HepG2 (cell line): ENCODE results near the gene NSD2. TPM values are rescaled to one million over a fixed set of nuclear protein-coding genes. Genes with fewer than 3 reads are reported as not detected.

Experiments used
- CBFB ChIP-seq: sonication (generic); formaldehyde crosslinking; IDR thresholded peaks from 2 replicates; pipeline ENCODE4 v1.4.0; 2020; ENCODE audit warnings: missing genetic modification reagents
- MYC ChIP-seq: sonication (generic); formaldehyde crosslinking; IDR thresholded peaks from 2 replicates; pipeline ENCODE4 v1.9.0; 2021; ENCODE audit warnings: missing genetic modification reagents, borderline replicate concordance
- NBN ChIP-seq: fragments of 450-650 bp; conservative IDR thresholded peaks from 2 replicates; pipeline ENCODE4 v1.6.1; 2017
- NKX3-1 ChIP-seq: sonication (generic); formaldehyde crosslinking; IDR thresholded peaks from 2 replicates; pipeline ENCODE4 v1.5.0; 2020; ENCODE audit warnings: missing genetic modification reagents
- TBL1XR1 ChIP-seq: fragments of 150-350 bp; IDR thresholded peaks from 2 replicates; pipeline ENCODE4 v1.6.1; 2014; ENCODE audit warnings: borderline replicate concordance, low read length; ENCODE audit not compliant: partially characterized antibody
- U2AF2 ChIP-seq: fragments of 200-400 bp; formaldehyde crosslinking; IDR thresholded peaks from 2 replicates; pipeline ENCODE4 v1.6.1; 2017; ENCODE audit warnings: low read depth, mild to moderate bottlenecking, low read length
- ZFP36L1 ChIP-seq: sonication (generic); formaldehyde crosslinking; IDR thresholded peaks from 2 replicates; pipeline ENCODE4 v1.8.0; 2022; ENCODE audit warnings: mild to moderate bottlenecking, missing genetic modification reagents, moderate library complexity
- ZNF557 ChIP-seq: sonication (generic); formaldehyde crosslinking; IDR thresholded peaks from 2 replicates; pipeline ENCODE4 v1.4.0; 2020; ENCODE audit warnings: missing genetic modification reagents
- ZSCAN30 ChIP-seq: sonication (generic); formaldehyde crosslinking; IDR thresholded peaks from 2 replicates; pipeline ENCODE4 v1.5.0; 2020; ENCODE audit warnings: mild to moderate bottlenecking, missing genetic modification reagents
- polyA plus RNA-seq, 8 experiments: library from polyadenylated mRNA; depleted of rRNA in 3 of 8; stranded (reverse) in 7 of 8; unstranded in 1 of 8; fragments of >200 nt; fragmentation: Illumina TruSeq in 4 of 8; extraction: Trizol in 4 of 8; gene quantifications; 2 replicates each; pipeline versions ENCODE4 v1.2.1 to v1.2.3, GENCODE V29; 2011 to 2016; ENCODE audit warnings: low read depth in 4 of 8, missing spikeins in 1 of 8, mixed read lengths in 1 of 8; ENCODE audit not compliant: insufficient read depth in 1 of 8
- total RNA-seq, 5 experiments: library from RNA; depleted of rRNA; stranded (reverse); fragments of >200 nt; fragmentation: Illumina TruSeq; extraction: Trizol; gene quantifications; 2 replicates each; pipeline ENCODE4 v1.2.3, GENCODE V29; 2016; ENCODE audit warnings: low read depth in 1 of 5
- TF ChIP-seq, protein P1 (sequence below): sonication (generic); formaldehyde crosslinking; conservative IDR thresholded peaks from 2 replicates; pipeline ENCODE4 v1.4.0; 2020; ENCODE audit warnings: missing genetic modification reagents
- TF ChIP-seq, protein P2 (sequence below): sonication (generic); formaldehyde crosslinking; IDR thresholded peaks from 2 replicates; pipeline ENCODE4 v1.9.0; 2021; ENCODE audit warnings: mild to moderate bottlenecking, missing genetic modification reagents
- TF ChIP-seq, protein P3 (sequence below): sonication (generic); formaldehyde crosslinking; IDR thresholded peaks from 2 replicates; pipeline ENCODE4 v1.8.1; 2023; ENCODE audit warnings: mild to moderate bottlenecking, missing genetic modification reagents, borderline replicate concordance
- TF ChIP-seq, protein P4 (sequence below): sonication (generic); formaldehyde crosslinking; IDR thresholded peaks from 2 replicates; pipeline ENCODE4 v1.4.0; 2020; ENCODE audit warnings: missing genetic modification reagents, borderline replicate concordance

NSD2 gene
- total and polyA plus RNA-seq, 2 of the 13 experiments (the other 11 are each of a cell fraction or from before 2014, with no cell fraction given) = 22.0 to 65.9 TPM

DNA sequence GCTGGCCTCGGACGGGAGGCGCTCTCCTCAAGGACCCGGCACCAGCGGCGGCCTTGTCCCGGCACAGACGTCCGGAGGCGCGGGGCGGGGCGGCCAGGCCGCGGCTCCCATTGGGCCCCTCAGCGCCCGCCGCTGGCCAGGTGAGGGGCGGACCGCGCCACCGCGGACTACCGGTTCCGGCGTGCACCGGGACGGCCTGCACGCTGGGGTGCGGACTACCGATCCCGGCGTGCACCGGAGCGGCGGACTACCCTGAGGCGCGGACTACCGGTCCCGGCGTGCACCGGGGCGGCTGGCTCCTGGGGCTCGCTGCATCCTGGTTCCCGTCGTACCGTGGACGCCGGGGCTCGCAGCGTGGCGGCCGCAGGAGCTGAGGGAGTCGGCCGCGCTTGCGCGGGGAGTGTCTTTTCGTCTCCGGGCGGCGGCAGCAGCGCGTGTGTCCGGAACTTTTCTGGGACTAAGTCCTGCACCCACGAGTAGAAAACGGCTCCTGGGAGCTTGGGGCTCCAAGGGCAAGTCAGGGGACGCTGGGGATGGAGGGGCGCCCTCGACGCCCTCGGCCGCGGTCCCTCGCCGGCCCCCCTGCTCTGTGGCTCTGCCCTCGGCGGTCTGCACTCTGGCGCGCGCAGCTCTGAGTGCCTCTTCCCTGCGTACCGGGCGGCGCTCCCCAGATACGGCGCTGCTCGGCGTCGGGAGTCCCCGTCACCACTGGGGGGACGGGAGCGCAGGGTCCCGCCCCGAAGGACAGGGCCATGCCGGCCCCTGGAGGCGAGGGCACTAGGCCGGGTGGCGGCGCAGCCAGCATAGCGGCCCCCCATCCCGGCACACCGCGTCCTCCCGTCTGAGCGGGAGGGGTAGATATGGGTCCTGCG is 14.9 kb upstream of the NSD2 start, which contains the start of gene LETM1 (continued):
- TF ChIP-seq ZFP36L1 (no peak; the same call in 1 of the 2 replicates), MYC (CRISPR knock-in tag) (peak; percentile 79; the same call in 1 of the 2 replicates), U2AF2 (no peak), NBN (no peak), NKX3-1 (CRISPR knock-in tag) (peak; percentile 36; the same call in 1 of the 2 replicates), ZSCAN30 (CRISPR knock-in tag) (no peak), CBFB (CRISPR knock-in tag) (peak; percentile 85), TBL1XR1 (no peak), ZNF557 (CRISPR knock-in tag) (no peak)
- TF ChIP-seq, protein P1, sequence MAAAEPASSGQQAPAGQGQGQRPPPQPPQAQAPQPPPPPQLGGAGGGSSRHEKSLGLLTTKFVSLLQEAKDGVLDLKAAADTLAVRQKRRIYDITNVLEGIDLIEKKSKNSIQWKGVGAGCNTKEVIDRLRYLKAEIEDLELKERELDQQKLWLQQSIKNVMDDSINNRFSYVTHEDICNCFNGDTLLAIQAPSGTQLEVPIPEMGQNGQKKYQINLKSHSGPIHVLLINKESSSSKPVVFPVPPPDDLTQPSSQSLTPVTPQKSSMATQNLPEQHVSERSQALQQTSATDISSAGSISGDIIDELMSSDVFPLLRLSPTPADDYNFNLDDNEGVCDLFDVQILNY = no peak
- TF ChIP-seq, protein P2, sequence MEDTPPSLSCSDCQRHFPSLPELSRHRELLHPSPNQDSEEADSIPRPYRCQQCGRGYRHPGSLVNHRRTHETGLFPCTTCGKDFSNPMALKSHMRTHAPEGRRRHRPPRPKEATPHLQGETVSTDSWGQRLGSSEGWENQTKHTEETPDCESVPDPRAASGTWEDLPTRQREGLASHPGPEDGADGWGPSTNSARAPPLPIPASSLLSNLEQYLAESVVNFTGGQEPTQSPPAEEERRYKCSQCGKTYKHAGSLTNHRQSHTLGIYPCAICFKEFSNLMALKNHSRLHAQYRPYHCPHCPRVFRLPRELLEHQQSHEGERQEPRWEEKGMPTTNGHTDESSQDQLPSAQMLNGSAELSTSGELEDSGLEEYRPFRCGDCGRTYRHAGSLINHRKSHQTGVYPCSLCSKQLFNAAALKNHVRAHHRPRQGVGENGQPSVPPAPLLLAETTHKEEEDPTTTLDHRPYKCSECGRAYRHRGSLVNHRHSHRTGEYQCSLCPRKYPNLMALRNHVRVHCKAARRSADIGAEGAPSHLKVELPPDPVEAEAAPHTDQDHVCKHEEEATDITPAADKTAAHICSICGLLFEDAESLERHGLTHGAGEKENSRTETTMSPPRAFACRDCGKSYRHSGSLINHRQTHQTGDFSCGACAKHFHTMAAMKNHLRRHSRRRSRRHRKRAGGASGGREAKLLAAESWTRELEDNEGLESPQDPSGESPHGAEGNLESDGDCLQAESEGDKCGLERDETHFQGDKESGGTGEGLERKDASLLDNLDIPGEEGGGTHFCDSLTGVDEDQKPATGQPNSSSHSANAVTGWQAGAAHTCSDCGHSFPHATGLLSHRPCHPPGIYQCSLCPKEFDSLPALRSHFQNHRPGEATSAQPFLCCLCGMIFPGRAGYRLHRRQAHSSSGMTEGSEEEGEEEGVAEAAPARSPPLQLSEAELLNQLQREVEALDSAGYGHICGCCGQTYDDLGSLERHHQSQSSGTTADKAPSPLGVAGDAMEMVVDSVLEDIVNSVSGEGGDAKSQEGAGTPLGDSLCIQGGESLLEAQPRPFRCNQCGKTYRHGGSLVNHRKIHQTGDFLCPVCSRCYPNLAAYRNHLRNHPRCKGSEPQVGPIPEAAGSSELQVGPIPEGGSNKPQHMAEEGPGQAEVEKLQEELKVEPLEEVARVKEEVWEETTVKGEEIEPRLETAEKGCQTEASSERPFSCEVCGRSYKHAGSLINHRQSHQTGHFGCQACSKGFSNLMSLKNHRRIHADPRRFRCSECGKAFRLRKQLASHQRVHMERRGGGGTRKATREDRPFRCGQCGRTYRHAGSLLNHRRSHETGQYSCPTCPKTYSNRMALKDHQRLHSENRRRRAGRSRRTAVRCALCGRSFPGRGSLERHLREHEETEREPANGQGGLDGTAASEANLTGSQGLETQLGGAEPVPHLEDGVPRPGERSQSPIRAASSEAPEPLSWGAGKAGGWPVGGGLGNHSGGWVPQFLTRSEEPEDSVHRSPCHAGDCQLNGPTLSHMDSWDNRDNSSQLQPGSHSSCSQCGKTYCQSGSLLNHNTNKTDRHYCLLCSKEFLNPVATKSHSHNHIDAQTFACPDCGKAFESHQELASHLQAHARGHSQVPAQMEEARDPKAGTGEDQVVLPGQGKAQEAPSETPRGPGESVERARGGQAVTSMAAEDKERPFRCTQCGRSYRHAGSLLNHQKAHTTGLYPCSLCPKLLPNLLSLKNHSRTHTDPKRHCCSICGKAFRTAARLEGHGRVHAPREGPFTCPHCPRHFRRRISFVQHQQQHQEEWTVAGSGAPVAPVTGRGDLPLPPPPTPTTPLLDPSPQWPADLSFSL = no peak
- TF ChIP-seq, protein P3, sequence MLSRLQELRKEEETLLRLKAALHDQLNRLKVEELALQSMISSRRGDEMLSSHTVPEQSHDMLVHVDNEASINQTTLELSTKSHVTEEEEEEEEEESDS = peak; percentile 84; the same call in 1 of the 2 replicates
- TF ChIP-seq, protein P4, sequence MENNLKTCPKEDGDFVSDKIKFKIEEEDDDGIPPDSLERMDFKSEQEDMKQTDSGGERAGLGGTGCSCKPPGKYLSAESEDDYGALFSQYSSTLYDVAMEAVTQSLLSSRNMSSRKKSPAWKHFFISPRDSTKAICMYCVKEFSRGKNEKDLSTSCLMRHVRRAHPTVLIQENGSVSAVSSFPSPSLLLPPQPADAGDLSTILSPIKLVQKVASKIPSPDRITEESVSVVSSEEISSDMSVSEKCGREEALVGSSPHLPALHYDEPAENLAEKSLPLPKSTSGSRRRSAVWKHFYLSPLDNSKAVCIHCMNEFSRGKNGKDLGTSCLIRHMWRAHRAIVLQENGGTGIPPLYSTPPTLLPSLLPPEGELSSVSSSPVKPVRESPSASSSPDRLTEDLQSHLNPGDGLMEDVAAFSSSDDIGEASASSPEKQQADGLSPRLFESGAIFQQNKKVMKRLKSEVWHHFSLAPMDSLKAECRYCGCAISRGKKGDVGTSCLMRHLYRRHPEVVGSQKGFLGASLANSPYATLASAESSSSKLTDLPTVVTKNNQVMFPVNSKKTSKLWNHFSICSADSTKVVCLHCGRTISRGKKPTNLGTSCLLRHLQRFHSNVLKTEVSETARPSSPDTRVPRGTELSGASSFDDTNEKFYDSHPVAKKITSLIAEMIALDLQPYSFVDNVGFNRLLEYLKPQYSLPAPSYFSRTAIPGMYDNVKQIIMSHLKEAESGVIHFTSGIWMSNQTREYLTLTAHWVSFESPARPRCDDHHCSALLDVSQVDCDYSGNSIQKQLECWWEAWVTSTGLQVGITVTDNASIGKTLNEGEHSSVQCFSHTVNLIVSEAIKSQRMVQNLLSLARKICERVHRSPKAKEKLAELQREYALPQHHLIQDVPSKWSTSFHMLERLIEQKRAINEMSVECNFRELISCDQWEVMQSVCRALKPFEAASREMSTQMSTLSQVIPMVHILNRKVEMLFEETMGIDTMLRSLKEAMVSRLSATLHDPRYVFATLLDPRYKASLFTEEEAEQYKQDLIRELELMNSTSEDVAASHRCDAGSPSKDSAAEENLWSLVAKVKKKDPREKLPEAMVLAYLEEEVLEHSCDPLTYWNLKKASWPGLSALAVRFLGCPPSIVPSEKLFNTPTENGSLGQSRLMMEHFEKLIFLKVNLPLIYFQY (CRISPR knock-in tag) = no peak
